ENCODE results near the gene AHCYL1.

Gene AHCYL1

GRCh38 chr1:110065841-110066240 lies 81.3 kb downstream of the AHCYL1 start:
- no peak for DNase-seq

GRCh38 chr1:110067479-110067892 lies 82.9 kb downstream of the AHCYL1 start:
- no peak for DNase-seq

GRCh38 chr1:110067893-110068645 lies 83.5 kb downstream of the AHCYL1 start:
- DNase-seq = no peak

- DNase-seq = no peak
These were observed 84.3 kb downstream of the AHCYL1 start for GRCh38 chr1:110068646-110069403.

- DNase-seq = no peak
These were observed 85.1 kb downstream of the AHCYL1 start for GRCh38 chr1:110069404-110070281.

- no peak for DNase-seq
These were observed 85.7 kb downstream of the AHCYL1 start for GRCh38 chr1:110070282-110070669.

- DNase-seq = no peak
These were observed 86.2 kb downstream of the AHCYL1 start, which contains the start of gene ALX3 for GRCh38 chr1:110070671-110071242. Gene ALX3, minus strand, starts transcription at chr1:110070672. Its CDS starts 60 bp downstream, at chr1:110070612.

Measured in NCI-H2171 treated with DMSO at 0.1 percent for 48 hours (cell line).